Breast epithelium (tissue), 4 donors: Measurements from ENCODE around the gene G3BP1. TPM values are rescaled to one million over a fixed set of nuclear protein-coding genes. Genes with fewer than 3 reads are reported as not detected.
A peak's percentile ranks its signal among the peaks of the same experiment; 100 is the strongest.

Source experiments
- DNase-seq, 2 donors: peaks; one replicate each; pipeline ENCODE4 v3.0.0-alpha.2; 2019; ENCODE audit warnings: low spot score in 2 of 2
- H3K27ac ChIP-seq, 2 donors: fragments of 200-600 bp; sonication (generic) in 1 of 2; one replicate each; pipeline ENCODE4 v1.5.1; 2016 to 2019; ENCODE audit warnings: mild to moderate bottlenecking in 1 of 2
- H3K27me3 ChIP-seq, 2 donors: fragments of 200-600 bp; sonication (generic) in 1 of 2; one replicate each; pipeline versions ENCODE4 v1.5.1 to v1.6.0; 2017 to 2019; ENCODE audit warnings: control low read depth in 1 of 2, mild to moderate bottlenecking in 1 of 2
- H3K36me3 ChIP-seq: fragments of 200-600 bp; one replicate; pipeline ENCODE4 v1.5.1; 2019
- H3K4me1 ChIP-seq, 2 donors: fragments of 200-600 bp; sonication (generic); one replicate each; pipeline ENCODE4 v1.5.1; 2016 to 2019; ENCODE audit warnings: control low read depth in 1 of 2
- H3K4me3 ChIP-seq, 3 donors: fragments of 200-600 bp; sonication (generic); 1 replicate in 2 of 3; 2 replicates in 1 of 3; pipeline ENCODE4 v1.5.1; 2016 to 2019; ENCODE audit warnings: mild to moderate bottlenecking in 3 of 3, moderate library complexity in 2 of 3
- H3K9me3 ChIP-seq, 2 donors: fragments of 200-600 bp; sonication (generic) in 1 of 2; one replicate each; pipeline ENCODE4 v1.5.1; 2016 to 2019; ENCODE audit warnings: control low read depth in 1 of 2
- POLR2A ChIP-seq: fragments of 450-650 bp; IDR thresholded peaks from one replicate; pipeline ENCODE4 v1.6.1; 2016; ENCODE audit warnings: antibody characterized with exemption, mild to moderate bottlenecking, moderate library complexity
- POLR2AphosphoS5 ChIP-seq, 3 donors: sonication (generic); formaldehyde crosslinking; IDR thresholded peaks; one replicate each; pipeline ENCODE4 v1.6.1; 2017; ENCODE audit warnings: antibody characterized with exemption in 3 of 3
- intact Hi-C: fragments of 100-400 bp; cut with DNase I; formaldehyde crosslinking; loops from one replicate; pipeline ENCODE4 v1.15.1; 2023; ENCODE audit warnings: low total_unique reads
- total RNA-seq, 3 donors: library from RNA; depleted of rRNA; stranded (reverse); fragments of >200 nt; gene quantifications; one replicate each; pipeline ENCODE4 v1.1.0, GENCODE V29; 2016
- TF ChIP-seq, protein P1 (sequence below), 3 donors: fragments of 450-650 bp; IDR thresholded peaks; one replicate each; pipeline ENCODE4 v1.5.1; 2016 to 2017; ENCODE audit warnings: antibody characterized with exemption in 3 of 3, mild to moderate bottlenecking in 3 of 3, moderate library complexity in 3 of 3

Gene G3BP1
- total RNA-seq, 3 donors from 2014 or later = 98.6 to 128 (median 107) TPM

DNA sequence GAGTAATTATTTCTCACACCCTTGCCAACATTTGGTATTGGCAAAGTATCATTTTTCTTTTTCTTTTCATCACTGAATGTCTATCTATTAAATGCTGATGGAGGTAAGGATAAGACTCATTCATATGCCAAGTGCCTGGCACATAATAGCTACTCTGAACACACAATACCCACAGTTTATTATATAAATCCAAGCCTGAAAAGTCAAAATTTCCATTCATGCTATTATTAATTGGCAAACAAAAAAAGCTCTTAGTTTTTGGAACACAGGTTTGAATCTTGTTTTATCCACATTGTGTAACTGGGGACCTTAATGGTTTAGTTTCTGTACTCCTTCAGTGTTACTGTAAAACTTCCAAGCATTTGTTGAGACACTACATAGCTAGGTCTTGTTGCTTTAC, 7.0 kb upstream of the G3BP1 start:
- no peak for TF ChIP-seq POLR2A
- TF ChIP-seq, protein P1, sequence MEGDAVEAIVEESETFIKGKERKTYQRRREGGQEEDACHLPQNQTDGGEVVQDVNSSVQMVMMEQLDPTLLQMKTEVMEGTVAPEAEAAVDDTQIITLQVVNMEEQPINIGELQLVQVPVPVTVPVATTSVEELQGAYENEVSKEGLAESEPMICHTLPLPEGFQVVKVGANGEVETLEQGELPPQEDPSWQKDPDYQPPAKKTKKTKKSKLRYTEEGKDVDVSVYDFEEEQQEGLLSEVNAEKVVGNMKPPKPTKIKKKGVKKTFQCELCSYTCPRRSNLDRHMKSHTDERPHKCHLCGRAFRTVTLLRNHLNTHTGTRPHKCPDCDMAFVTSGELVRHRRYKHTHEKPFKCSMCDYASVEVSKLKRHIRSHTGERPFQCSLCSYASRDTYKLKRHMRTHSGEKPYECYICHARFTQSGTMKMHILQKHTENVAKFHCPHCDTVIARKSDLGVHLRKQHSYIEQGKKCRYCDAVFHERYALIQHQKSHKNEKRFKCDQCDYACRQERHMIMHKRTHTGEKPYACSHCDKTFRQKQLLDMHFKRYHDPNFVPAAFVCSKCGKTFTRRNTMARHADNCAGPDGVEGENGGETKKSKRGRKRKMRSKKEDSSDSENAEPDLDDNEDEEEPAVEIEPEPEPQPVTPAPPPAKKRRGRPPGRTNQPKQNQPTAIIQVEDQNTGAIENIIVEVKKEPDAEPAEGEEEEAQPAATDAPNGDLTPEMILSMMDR (IDR thresholded peaks at IDR 0.05) = no peak
- TF ChIP-seq POLR2AphosphoS5 (IDR thresholded peaks at IDR 0.05) = no peak
- Histone ChIP-seq H3K9me3 (no peaks in the 10 kb centered on the region), H3K36me3 (no peaks in the 10 kb centered on the region), H3K4me1 (no peaks in the 10 kb centered on the region), H3K4me3 (no peak overlapping the region), H3K27me3 (no peaks in the 10 kb centered on the region), H3K27ac (no peak overlapping the region)
- intact Hi-C loops = no loop called here
- no peak for DNase-seq

DNA sequence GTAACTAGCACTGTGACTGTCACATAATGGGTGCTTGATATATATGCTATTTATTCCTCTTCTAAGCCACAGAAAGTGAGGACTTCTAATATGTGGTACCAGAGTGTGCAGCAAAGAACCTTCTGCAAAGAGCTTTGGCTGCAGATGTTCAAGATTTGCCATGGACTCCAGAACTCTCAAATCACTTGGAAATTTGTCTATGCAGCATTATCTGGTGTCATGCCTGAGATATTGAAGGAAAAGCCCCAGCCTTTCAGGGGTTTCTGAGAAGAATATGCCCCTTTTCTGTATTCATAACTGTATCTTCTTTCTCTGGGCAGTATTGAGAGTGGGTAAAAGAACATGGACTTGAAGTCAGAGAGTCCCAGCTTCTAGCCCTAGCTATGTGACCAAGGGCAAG, 4.8 kb upstream of the G3BP1 start:
- intact Hi-C loops = no loop called here

DNA sequence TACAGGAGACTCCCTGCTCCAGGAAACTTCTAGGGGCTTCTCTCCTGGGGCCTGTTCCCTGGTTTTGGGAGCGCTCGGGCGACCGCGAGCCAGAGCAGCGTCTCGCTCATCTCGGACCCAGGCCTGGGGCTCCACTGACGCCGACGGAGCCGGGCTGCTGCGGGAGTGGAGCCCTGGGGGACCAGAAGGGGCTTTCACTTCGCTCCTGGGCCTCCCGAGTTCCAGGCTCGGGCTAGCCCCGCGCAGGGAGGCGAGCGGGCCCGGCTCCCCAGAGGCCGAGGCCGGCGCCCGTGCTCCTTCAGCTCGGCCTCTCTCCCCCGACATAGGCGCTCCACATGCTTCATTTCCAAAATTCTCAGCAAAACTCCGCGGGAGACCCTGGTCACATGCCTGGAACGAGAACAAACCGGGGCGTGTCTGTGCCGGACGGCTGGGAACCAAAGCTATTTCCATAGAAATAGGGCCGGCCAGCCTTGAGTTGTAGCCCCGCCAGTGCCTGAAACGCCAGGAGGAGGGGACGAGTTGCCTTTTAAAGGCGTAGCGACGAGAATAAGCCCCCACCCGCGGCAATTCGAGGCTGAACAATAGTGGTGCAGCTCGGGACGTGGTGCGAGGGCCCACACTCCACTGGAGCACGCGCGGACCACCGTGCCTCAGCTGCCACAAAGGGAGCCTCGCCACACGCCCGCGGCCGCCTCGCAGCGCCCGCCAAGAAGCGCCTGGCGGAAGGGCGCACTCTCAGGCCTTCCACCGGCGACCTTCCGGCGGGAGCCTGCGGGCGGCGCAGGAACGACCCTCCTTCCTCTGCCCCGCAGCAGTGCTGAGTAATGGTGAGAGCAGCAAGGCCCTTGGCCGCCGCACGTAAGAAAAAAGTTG, 1.1 kb upstream of the G3BP1 start:
- intact Hi-C loops = no loop called here
- H3K36me3 ChIP-seq = no peaks in the 10 kb centered on the region

More for the DNA sequence above, 4.8 kb upstream of the G3BP1 start:
- Histone ChIP-seq H3K27me3 (no peaks in the 10 kb centered on the region), H3K36me3 (no peaks in the 10 kb centered on the region), H3K4me1 (peaks cover 0 to 3% of the 10 kb centered on the region in 2 donors), H3K27ac (no peak overlapping the region), H3K4me3 (no peak overlapping the region), H3K9me3 (no peaks in the 10 kb centered on the region)
- TF ChIP-seq, protein P1 (IDR thresholded peaks at IDR 0.05) = no peak
- TF ChIP-seq POLR2A (no peak), POLR2AphosphoS5 (IDR thresholded peaks at IDR 0.05) (no peak)
- no peak for DNase-seq

DNA sequence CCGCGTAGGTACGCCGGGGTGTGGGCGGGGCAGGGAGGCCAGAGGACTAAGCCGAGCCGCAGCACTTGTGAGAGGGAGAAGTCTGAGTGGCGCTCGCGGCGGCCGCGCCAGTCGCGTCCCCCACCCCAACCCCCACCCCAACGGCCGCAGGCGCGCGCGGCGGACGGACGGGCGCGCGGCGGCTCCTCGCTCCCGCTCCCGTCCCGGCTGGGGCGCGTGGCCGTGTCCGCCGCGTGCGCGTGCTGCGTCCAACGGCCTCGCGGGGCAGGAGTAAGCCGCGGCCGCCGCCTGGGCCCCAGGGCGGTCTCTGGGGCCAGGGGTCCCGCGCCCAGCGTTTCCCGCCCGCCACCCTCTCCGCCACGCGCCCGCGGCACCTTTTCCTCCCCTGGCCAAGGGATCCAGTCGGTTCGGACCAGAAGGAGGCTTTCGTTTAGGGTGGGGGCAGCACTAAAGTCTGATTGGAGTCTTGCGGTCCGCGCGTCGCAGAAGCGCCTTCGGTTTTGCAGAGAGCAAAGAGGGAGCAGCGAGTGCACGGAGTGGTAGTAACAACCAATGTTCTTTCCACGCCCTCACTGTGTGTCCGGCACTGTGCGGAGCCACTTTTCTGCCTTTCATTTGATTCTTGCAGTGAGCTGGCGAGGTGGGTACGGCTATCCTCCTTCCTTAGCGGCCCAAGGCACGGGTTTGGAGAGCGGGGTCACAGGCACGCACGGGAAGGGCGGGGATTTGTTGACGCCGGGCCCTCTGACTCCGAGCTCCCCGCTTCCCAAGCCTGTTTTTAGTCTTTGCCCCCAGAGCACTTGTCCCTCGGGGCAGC, 483 bp downstream of the G3BP1 start:
- Histone ChIP-seq H3K27me3 (no peaks in the 10 kb centered on the region), H3K27ac (peak overlapping the region; percentile 95 to 97), H3K36me3 (no peaks in the 10 kb centered on the region), H3K9me3 (no peaks in the 10 kb centered on the region), H3K4me3 (peak overlapping the region; percentile 65 to 92 (median 92)), H3K4me1 (peaks cover 3 to 16% of the 10 kb centered on the region in 2 donors)
- no peak for TF ChIP-seq POLR2A
- TF ChIP-seq, protein P1 (IDR thresholded peaks at IDR 0.05) = no peak
- TF ChIP-seq POLR2AphosphoS5 (IDR thresholded peaks at IDR 0.05) = no peak
- intact Hi-C loops = no loop called here
- no peak for DNase-seq

More for the DNA sequence above, 1.1 kb upstream of the G3BP1 start:
- Histone ChIP-seq H3K27me3 (no peaks in the 10 kb centered on the region), H3K9me3 (no peaks in the 10 kb centered on the region), H3K27ac (peak overlapping the region; percentile 97 to 98), H3K4me3 (peak overlapping the region; percentile 65 to 92 (median 69)), H3K4me1 (peaks cover 3 to 16% of the 10 kb centered on the region in 2 donors)
- peak; percentile 68 to 69 for DNase-seq
- TF ChIP-seq, protein P1 (IDR thresholded peaks at IDR 0.05) = no peak
- TF ChIP-seq POLR2AphosphoS5 (IDR thresholded peaks at IDR 0.05) (no peak), POLR2A (no peak)
